ENCODE measurements around the gene PPP2R3B.

PPP2R3B gene

GRCh38 chrX:290476-291166 is 96.1 kb downstream of the PPP2R3B start:
- DNase-seq (ENCODE audit: low read depth), result no peak
- no peak for TF ChIP-seq CTCF (conservative IDR thresholded peaks at IDR 0.05; ENCODE audit: control insufficient read depth, insufficient read depth, low read depth, low read length)
- H3K4me3 ChIP-seq (ENCODE audit: control insufficient read depth, low read depth, low read length), result no peak overlapping the region

GRCh38 chrX:288561-288991 is 98.1 kb downstream of the PPP2R3B start:
- no peak for TF ChIP-seq CTCF (conservative IDR thresholded peaks at IDR 0.05; ENCODE audit: control insufficient read depth, insufficient read depth, low read depth, low read length)
- DNase-seq (ENCODE audit: low read depth), result no peak

GRCh38 chrX:287670-288069 is 99.0 kb downstream of the PPP2R3B start:
- DNase-seq (ENCODE audit: low read depth), result no peak
- no peak overlapping the region for H3K4me3 ChIP-seq (ENCODE audit: control insufficient read depth, low read depth, low read length)
- no peak for TF ChIP-seq CTCF (conservative IDR thresholded peaks at IDR 0.05; ENCODE audit: control insufficient read depth, insufficient read depth, low read depth, low read length)

More at GRCh38 chrX:288561-288991, 98.1 kb downstream of the PPP2R3B start:
- no peak overlapping the region for H3K4me3 ChIP-seq (ENCODE audit: control insufficient read depth, low read depth, low read length)

- no peak overlapping the region for H3K4me3 ChIP-seq (ENCODE audit: control insufficient read depth, low read depth, low read length)
- no peak for DNase-seq (ENCODE audit: low read depth)
Measured at GRCh38 chrX:285076-285677, 101.5 kb downstream of the PPP2R3B start.

More at GRCh38 chrX:285076-285677, 101.5 kb downstream of the PPP2R3B start:
- TF ChIP-seq CTCF (conservative IDR thresholded peaks at IDR 0.05; ENCODE audit: control insufficient read depth, insufficient read depth, low read depth, low read length), result no peak

All from fibroblast of mammary gland (primary cell).